ENCODE measurements around the gene ITGB8.

ITGB8 gene

DNA sequence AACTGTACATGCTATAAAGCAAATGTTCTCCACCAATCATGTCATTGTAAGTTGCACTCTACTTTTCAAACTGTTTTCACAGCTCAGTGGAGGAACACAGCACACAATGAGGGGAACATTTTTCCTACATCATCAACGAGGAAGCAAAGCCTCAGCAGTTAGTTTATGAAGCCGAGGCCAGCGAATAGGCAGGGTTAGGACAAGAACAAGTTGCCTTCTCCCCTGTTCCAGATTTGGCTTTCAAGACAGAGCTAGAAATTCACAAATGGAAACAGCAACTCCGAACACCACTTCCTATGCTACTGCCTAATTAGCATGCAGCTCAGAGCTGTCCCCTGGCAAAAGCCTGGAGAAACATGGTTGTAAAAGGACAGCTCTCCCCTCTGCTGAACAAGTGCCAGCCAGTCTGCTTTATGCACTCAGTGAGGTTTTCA, 19.8 kb downstream of the ITGB8 start:
- no peak for TF ChIP-seq CTCF (IDR thresholded peaks at IDR 0.05; ENCODE audit: extremely low read depth, missing control alignments)
- no peak for DNase-seq (ENCODE audit: low spot score)

GRCh38 chr7:20350996-20351692, 20.4 kb downstream of the ITGB8 start:
- TF ChIP-seq CTCF (IDR thresholded peaks at IDR 0.05; ENCODE audit: extremely low read depth, missing control alignments), result no peak
- no peak for DNase-seq (ENCODE audit: low spot score)

- DNase-seq (ENCODE audit: low spot score), result no peak
- no peak for TF ChIP-seq CTCF (IDR thresholded peaks at IDR 0.05; ENCODE audit: extremely low read depth, missing control alignments)
These were observed 21.2 kb downstream of the ITGB8 start for GRCh38 chr7:20351901-20352300.

DNA sequence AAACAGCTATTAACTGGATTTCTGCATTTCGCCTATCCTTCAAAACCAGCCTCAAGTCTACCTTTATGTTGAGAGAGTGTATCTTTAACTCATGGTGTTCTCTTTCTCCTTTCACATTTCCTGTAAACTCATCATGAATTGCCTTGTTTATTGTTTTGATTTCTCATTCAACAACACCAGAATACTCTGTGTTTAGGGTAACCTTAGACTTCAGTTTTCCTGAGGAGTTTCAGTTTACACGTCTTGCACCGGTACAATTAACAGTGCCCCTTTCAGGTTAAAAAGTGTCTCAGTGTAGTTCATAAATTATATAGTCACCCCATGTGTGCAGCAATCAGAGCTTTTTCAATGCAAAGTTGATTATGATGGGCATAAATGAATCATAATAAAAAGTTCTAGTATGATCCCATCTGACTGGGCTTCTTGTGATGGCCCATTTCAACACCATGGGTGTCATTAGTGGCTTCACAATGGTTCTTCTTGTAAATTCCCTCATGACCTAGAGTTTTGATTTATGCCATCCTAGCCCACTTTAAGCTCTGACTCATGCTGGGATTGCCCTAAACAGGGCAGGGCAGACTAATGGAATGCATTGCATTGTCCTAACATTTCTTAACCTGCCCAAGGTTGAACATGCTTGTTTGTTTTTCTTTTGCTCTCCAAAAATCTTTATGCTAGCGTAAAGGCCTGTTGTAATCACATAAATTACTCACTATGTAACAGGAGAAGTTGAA, 22.0 kb downstream of the ITGB8 start:
- no peak for TF ChIP-seq CTCF (IDR thresholded peaks at IDR 0.05; ENCODE audit: extremely low read depth, missing control alignments)
- DNase-seq (ENCODE audit: low spot score), result no peak

DNA sequence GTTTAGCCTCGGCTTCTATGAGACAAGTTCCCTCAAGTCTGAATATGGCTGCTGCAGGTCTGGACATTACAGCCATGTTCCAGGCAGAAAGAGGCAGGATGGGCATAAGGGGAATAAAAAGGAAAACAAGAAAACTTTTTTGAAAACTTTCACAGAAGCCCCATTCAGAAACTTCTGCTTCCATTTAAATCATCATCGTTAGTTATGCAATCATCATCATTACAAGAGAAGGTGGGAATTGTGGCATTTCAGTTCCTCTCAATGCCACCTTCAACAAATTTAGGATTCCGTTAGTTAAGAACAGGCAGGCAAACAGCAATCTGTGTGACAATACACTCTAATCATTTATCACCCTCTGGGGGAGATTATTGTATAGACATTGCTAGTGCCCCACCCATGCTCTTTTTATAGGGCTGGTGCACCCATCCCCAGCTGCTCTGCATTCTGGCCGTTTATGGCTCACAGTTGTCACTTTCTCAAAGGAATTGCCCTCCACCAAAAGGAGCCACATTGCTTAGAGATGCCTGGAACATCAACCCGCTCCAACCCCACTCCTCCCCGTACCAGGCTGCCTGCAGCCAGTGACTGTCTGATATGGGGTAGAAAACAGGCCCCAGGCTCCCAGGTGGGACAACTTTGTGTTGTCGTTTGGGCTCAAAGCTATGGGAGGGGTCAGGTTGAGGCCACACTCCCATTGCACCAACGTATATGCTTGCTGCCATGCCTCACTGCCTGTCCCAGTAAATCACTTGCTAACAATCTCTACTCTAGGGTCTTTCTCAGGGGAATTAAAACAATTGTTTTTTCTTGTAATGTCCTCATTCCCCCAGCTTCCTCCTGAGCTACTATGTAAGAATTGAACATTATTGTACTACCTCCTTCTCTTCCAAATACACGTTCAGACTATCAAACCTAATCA, 24.2 kb downstream of the ITGB8 start:
- no peak for TF ChIP-seq CTCF (IDR thresholded peaks at IDR 0.05; ENCODE audit: extremely low read depth, missing control alignments)
- no peak for DNase-seq (ENCODE audit: low spot score)

DNA sequence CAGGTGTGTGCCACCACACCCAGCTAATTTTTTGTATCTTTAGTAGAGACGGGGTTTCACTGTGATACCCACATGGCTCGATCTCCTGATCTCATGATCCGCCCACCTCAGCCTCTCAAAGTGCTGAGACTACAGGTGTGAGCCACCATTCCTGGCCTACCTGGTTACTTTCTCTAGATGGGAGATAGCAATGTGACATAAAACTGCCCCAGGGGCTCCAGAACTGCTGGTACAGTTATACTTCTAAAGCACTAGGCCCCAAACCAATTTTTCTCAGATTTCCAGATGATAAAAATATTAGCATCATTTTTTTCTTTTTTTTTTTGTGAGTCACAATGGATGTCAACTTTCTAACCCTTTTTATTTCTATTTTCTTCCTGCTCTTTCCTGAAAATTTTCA, 27.4 kb downstream of the ITGB8 start:
- DNase-seq (ENCODE audit: low spot score), result no peak
- TF ChIP-seq CTCF (IDR thresholded peaks at IDR 0.05; ENCODE audit: extremely low read depth, missing control alignments), result no peak

Measured in GM20000 (cell line).